ENCODE measurements around the gene VPS39. TPM values are rescaled to one million over a fixed set of nuclear protein-coding genes. Genes with fewer than 3 reads are reported as not detected.

Gene VPS39
- total RNA-seq, 1 donor = 69.1 TPM

DNA sequence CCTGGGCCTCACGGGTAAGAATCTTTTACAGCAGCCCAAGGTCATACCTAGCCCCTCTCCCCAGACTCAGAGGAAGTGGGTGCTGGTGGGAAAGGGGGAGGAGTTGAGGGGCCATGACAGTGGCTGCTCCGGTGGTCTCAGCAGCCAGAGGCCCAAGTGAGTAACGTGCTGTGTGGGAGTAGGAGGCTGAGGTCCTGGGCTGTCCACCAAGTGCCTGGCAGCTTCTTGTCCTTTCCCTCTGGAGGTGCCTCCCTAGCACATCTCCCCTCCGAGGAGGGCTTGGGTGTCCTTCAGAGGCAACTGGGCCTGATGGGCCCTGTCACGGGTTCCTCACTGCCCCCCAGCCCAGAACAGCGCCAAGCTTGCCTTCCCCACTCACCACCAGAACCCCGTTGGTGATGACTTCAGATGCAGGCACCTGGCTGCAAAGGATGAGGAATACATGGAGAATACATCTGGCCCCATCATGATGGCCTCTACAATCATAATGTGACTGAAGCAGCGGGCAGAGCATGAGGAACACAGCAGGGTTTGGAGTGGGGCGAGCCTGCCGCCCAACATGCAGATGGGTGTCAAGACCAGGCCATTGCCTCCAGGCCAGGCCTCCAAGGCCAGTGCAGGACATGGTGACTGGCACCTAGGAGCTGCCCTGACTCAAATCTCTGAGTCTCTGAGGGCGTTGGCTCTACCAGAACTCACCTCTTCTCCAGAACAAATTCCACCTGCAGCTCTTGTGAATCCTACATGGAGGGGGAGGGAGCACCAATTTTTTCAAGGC, 55.0 kb downstream of the VPS39 start:
- Histone ChIP-seq H3K27me3 (ENCODE audit: insufficient read depth, low read length) (no peaks in the 10 kb centered on the region), H3K4me2 (ENCODE audit: insufficient read depth, low read length) (no peak overlapping the region), H4K20me1 (ENCODE audit: insufficient read depth, low read length) (no peaks in the 10 kb centered on the region), H3K36me3 (ENCODE audit: insufficient read depth, low read length) (no peaks in the 10 kb centered on the region), H3K79me2 (ENCODE audit: insufficient read depth, low read length) (no peaks in the 10 kb centered on the region), H3K4me3 (ENCODE audit: insufficient read depth, low read length) (no peak overlapping the region), H2AFZ (ENCODE audit: low read length) (no peak overlapping the region), H3K4me1 (ENCODE audit: insufficient read depth, low read length) (peaks cover 17% of the 10 kb centered on the region), H3K27ac (ENCODE audit: low read depth, low read length) (no peak overlapping the region), H3K9me3 (ENCODE audit: low read depth, low read length) (no peaks in the 10 kb centered on the region)
- DNase-seq (ENCODE audit: insufficient read length, low spot score, missing footprints) = peak; percentile 71
- TF ChIP-seq, protein P1, sequence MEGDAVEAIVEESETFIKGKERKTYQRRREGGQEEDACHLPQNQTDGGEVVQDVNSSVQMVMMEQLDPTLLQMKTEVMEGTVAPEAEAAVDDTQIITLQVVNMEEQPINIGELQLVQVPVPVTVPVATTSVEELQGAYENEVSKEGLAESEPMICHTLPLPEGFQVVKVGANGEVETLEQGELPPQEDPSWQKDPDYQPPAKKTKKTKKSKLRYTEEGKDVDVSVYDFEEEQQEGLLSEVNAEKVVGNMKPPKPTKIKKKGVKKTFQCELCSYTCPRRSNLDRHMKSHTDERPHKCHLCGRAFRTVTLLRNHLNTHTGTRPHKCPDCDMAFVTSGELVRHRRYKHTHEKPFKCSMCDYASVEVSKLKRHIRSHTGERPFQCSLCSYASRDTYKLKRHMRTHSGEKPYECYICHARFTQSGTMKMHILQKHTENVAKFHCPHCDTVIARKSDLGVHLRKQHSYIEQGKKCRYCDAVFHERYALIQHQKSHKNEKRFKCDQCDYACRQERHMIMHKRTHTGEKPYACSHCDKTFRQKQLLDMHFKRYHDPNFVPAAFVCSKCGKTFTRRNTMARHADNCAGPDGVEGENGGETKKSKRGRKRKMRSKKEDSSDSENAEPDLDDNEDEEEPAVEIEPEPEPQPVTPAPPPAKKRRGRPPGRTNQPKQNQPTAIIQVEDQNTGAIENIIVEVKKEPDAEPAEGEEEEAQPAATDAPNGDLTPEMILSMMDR (IDR thresholded peaks at IDR 0.05; ENCODE audit: extremely low read depth, low read depth, low read length) = no peak

DNA sequence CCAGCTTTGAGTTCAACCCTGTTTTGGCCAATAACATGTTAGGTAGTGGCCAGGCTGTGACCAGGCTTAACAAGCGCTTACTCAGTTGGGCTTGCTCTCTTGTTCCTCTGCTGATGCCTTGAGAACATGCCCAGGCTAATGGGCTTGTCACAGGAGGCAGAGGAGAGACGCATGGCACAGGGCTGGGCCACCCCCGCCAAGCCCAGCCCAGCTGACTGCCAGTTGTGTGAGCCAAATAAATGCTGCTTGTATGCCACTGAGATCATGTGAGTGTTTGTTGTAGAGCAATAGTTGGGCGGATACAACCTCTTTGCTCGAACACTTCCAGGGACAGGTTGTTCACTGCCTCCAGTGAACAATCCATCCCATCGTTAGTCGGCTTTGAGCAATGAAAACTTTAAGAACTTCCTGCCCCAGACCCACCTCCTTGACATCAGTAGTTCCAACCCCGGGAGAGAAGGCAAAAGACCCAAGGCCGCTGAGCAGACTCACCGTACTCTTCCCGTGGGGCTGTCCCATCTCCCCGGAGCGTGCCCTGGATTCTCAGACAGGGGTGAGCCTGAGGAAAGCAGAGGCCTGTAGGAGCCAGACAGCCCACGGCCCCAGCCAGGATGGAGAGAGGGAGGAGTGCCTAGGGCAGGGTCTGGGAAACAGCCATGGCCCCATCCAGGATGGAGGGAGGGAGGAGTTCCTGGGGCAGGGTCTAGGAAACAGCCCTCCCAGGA, 55.7 kb downstream of the VPS39 start:
- Histone ChIP-seq H3K36me3 (ENCODE audit: insufficient read depth, low read length) (no peaks in the 10 kb centered on the region), H2AFZ (ENCODE audit: low read length) (no peak overlapping the region), H3K27me3 (ENCODE audit: insufficient read depth, low read length) (no peaks in the 10 kb centered on the region), H3K9me3 (ENCODE audit: low read depth, low read length) (no peaks in the 10 kb centered on the region), H3K4me2 (ENCODE audit: insufficient read depth, low read length) (no peak overlapping the region), H3K4me3 (ENCODE audit: insufficient read depth, low read length) (no peak overlapping the region), H3K79me2 (ENCODE audit: insufficient read depth, low read length) (no peaks in the 10 kb centered on the region), H3K27ac (ENCODE audit: low read depth, low read length) (no peak overlapping the region), H3K4me1 (ENCODE audit: insufficient read depth, low read length) (peaks cover 14% of the 10 kb centered on the region), H4K20me1 (ENCODE audit: insufficient read depth, low read length) (no peaks in the 10 kb centered on the region)
- DNase-seq (ENCODE audit: insufficient read length, low spot score, missing footprints) = peak; percentile 78
- TF ChIP-seq, protein P1 (IDR thresholded peaks at IDR 0.05; ENCODE audit: extremely low read depth, low read depth, low read length) = no peak

DNA sequence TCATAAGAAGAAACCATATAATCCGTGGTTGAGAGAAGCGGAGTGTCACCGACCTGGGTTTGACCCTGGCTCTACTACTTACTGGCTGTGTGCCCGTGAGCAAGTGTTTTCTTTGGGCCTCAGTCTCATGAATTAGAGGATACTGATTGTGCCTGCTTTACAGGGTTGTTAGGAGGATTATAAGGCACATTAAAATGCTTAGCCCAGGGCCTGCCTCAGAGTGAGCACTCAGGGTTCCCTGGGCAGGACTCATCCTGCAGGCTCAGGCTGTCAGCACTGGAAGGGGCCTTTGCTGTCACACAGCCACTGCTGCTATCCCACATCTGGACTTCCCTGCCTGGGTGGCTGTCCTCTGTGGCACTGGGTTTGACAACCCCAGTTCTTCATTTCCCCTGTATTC, 56.4 kb downstream of the VPS39 start:
- Histone ChIP-seq H3K4me3 (ENCODE audit: insufficient read depth, low read length) (no peak overlapping the region), H3K9me3 (ENCODE audit: low read depth, low read length) (no peaks in the 10 kb centered on the region), H3K27me3 (ENCODE audit: insufficient read depth, low read length) (no peaks in the 10 kb centered on the region), H4K20me1 (ENCODE audit: insufficient read depth, low read length) (no peaks in the 10 kb centered on the region), H2AFZ (ENCODE audit: low read length) (peak overlapping the region; percentile 40), H3K4me1 (ENCODE audit: insufficient read depth, low read length) (peaks cover 14% of the 10 kb centered on the region), H3K36me3 (ENCODE audit: insufficient read depth, low read length) (no peaks in the 10 kb centered on the region), H3K79me2 (ENCODE audit: insufficient read depth, low read length) (no peaks in the 10 kb centered on the region), H3K4me2 (ENCODE audit: insufficient read depth, low read length) (peak overlapping the region; percentile 25), H3K27ac (ENCODE audit: low read depth, low read length) (no peak overlapping the region)
- DNase-seq (ENCODE audit: insufficient read length, low spot score, missing footprints) = peak; percentile 95
- TF ChIP-seq, protein P1 (IDR thresholded peaks at IDR 0.05; ENCODE audit: extremely low read depth, low read depth, low read length) = no peak

DNA sequence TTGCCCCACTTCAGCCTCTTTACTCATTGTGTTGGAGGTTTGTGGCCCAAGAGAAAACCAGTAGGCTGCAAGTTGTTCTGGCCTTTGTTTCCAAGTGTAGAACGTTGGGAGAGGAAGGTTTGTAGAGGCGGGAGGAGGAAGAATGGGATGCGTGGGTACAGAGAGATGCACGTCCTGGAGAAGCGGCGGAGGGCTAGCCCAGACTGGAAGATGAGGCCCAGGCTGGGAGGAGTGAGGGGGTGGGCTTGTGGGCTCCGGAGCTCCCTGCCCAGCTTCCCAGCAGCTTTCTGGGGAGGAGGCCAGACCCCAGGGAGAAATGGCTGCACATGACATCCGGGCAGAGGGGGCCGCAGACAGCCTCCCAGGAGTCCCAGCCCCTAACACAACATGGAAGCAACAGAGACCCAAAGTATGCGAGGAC, 57.0 kb downstream of the VPS39 start:
- Histone ChIP-seq H2AFZ (ENCODE audit: low read length) (peak overlapping the region; percentile 40), H3K27ac (ENCODE audit: low read depth, low read length) (no peak overlapping the region), H3K9me3 (ENCODE audit: low read depth, low read length) (no peaks in the 10 kb centered on the region), H3K27me3 (ENCODE audit: insufficient read depth, low read length) (no peaks in the 10 kb centered on the region), H3K4me1 (ENCODE audit: insufficient read depth, low read length) (peaks cover 14% of the 10 kb centered on the region), H3K36me3 (ENCODE audit: insufficient read depth, low read length) (no peaks in the 10 kb centered on the region), H4K20me1 (ENCODE audit: insufficient read depth, low read length) (no peaks in the 10 kb centered on the region), H3K4me3 (ENCODE audit: insufficient read depth, low read length) (no peak overlapping the region), H3K4me2 (ENCODE audit: insufficient read depth, low read length) (peak overlapping the region; percentile 25), H3K79me2 (ENCODE audit: insufficient read depth, low read length) (no peaks in the 10 kb centered on the region)
- TF ChIP-seq, protein P1 (IDR thresholded peaks at IDR 0.05; ENCODE audit: extremely low read depth, low read depth, low read length) = no peak
- peak; percentile 69 for DNase-seq (ENCODE audit: insufficient read length, low spot score, missing footprints)

All from osteoblast (primary cell).